ENCODE results near the gene DYNC2I2. TPM values are rescaled to one million over a fixed set of nuclear protein-coding genes. Genes with fewer than 3 reads are reported as not detected.

The DYNC2I2 gene
- polyA plus RNA-seq, 1 donor from 2014 or later: 82.5 TPM

- Histone ChIP-seq H3K9me2 (ENCODE audit: insufficient read depth, low read length) (no peaks in the 10 kb centered on the region), H3K27ac (ENCODE audit: low read length) (peak overlapping the region; percentile 81), H3F3A (ENCODE audit: insufficient read depth, low read length, poor library complexity, severe bottlenecking) (no peaks in the 10 kb centered on the region), H3K36me3 (ENCODE audit: insufficient read depth, low read length) (peaks cover 8% of the 10 kb centered on the region), H3K4me3 (ENCODE audit: low read length) (peak overlapping the region; percentile 66), H3K79me2 (replicated peaks; ENCODE audit: insufficient read depth, low read length) (peaks cover 35% of the 10 kb centered on the region), H3K4me2 (ENCODE audit: low read length) (no peak overlapping the region), H3K9me3 (ENCODE audit: low read length) (no peaks in the 10 kb centered on the region), H3K27me3 (ENCODE audit: insufficient read depth, low read depth, low read length) (no peaks in the 10 kb centered on the region), H4K20me1 (ENCODE audit: insufficient read depth) (peaks cover 4% of the 10 kb centered on the region), H2AFZ (ENCODE audit: low read depth, low read length) (no peak overlapping the region), H3K9ac (ENCODE audit: low read length) (peak overlapping the region; percentile 89)
- TF ChIP-seq CTCF (IDR thresholded peaks at IDR 0.05; ENCODE audit: poor library complexity, severe bottlenecking): no peak
- no peak for TF ChIP-seq POLR2AphosphoS5 (IDR thresholded peaks at IDR 0.05)
- TF ChIP-seq REST (IDR thresholded peaks at IDR 0.05; ENCODE audit: borderline replicate concordance): no peak
- TF ChIP-seq EP300 (conservative IDR thresholded peaks at IDR 0.05; ENCODE audit: poor library complexity, severe bottlenecking): no peak
- TF ChIP-seq RAD21 (conservative IDR thresholded peaks at IDR 0.05): no peak
- no peak for TF ChIP-seq SMC3 (conservative IDR thresholded peaks at IDR 0.05; ENCODE audit: poor library complexity)
- peak; percentile 31 for TF ChIP-seq MXI1 (conservative IDR thresholded peaks at IDR 0.05; ENCODE audit: poor library complexity, severe bottlenecking)
- no peak for TF ChIP-seq EZH2 (IDR thresholded peaks at IDR 0.05; ENCODE audit: borderline replicate concordance, insufficient read depth, low read length, poor library complexity, severe bottlenecking)
Observed at GRCh38 chr9:128689293-128689774, 32.7 kb upstream of the DYNC2I2 start.

- Histone ChIP-seq H3K27me3 (ENCODE audit: insufficient read depth, low read depth, low read length) (no peaks in the 10 kb centered on the region), H3K9ac (ENCODE audit: low read length) (peak within 1 kb of the TSS; percentile 91), H3K27ac (ENCODE audit: low read length) (peak within 1 kb of the TSS; percentile 85), H3K4me2 (ENCODE audit: low read length) (peak within 1 kb of the TSS; percentile 60), H2AFZ (ENCODE audit: low read depth, low read length) (peak within 1 kb of the TSS; percentile 56), H3K9me3 (ENCODE audit: low read length) (no peaks in the 10 kb centered on the region), H3F3A (ENCODE audit: insufficient read depth, low read length, poor library complexity, severe bottlenecking) (no peaks in the 10 kb centered on the region), H3K4me3 (ENCODE audit: low read length) (peak within 1 kb of the TSS; percentile 81), H3K9me2 (ENCODE audit: insufficient read depth, low read length) (no peaks in the 10 kb centered on the region), H4K20me1 (ENCODE audit: insufficient read depth) (peaks cover 4% of the 10 kb centered on the region), H3K36me3 (ENCODE audit: insufficient read depth, low read length) (peaks cover 6% of the 10 kb centered on the region), H3K79me2 (replicated peaks; ENCODE audit: insufficient read depth, low read length) (peaks cover 35% of the 10 kb centered on the region)
- TF ChIP-seq CTCF (IDR thresholded peaks at IDR 0.05; ENCODE audit: poor library complexity, severe bottlenecking): no peak
- TF ChIP-seq SMC3 (conservative IDR thresholded peaks at IDR 0.05; ENCODE audit: poor library complexity): no peak
- TF ChIP-seq TAF1 (IDR thresholded peaks at IDR 0.05; ENCODE audit: low read depth): no peak
- no peak for TF ChIP-seq EZH2 (IDR thresholded peaks at IDR 0.05; ENCODE audit: borderline replicate concordance, insufficient read depth, low read length, poor library complexity, severe bottlenecking)
- peak; percentile 79 for TF ChIP-seq MXI1 (conservative IDR thresholded peaks at IDR 0.05; ENCODE audit: poor library complexity, severe bottlenecking)
- no peak for TF ChIP-seq RAD21 (conservative IDR thresholded peaks at IDR 0.05)
- TF ChIP-seq REST (IDR thresholded peaks at IDR 0.05; ENCODE audit: borderline replicate concordance): no peak
- peak; percentile 51 for TF ChIP-seq EP300 (conservative IDR thresholded peaks at IDR 0.05; ENCODE audit: poor library complexity, severe bottlenecking)
- TF ChIP-seq POLR2AphosphoS5 (IDR thresholded peaks at IDR 0.05): peak; percentile 93
Observed at GRCh38 chr9:128688501-128689292, 32.0 kb upstream of the DYNC2I2 start, which contains the start of gene SET. SET (plus strand) TSS chr9:128689222; CDS start chr9:128689583, 361 bp downstream.
